Measurements from ENCODE around the gene CSTF1. TPM values are rescaled to one million over a fixed set of nuclear protein-coding genes. Genes with fewer than 3 reads are reported as not detected.

Gene CSTF1
- total RNA-seq, 4 donors from 2014 or later = 4.8 to 28.9 (median 14.3) TPM

GRCh38 chr20:56420940-56421688, 28.7 kb downstream of the CSTF1 start:
- H3K27me3 ChIP-seq = no peaks in the 10 kb centered on the region
- no peaks in the 10 kb centered on the region for H3K36me3 ChIP-seq
- no peak overlapping the region for H3K27ac ChIP-seq
- TF ChIP-seq POLR2A (IDR thresholded peaks at IDR 0.05) (no peak), CTCF (IDR thresholded peaks at IDR 0.05) (no peak)
- H3K9me3 ChIP-seq = no peaks in the 10 kb centered on the region
- H3K4me1 ChIP-seq = peaks cover 0 to 3% (median 0%) of the 10 kb centered on the region in 4 donors
- no peak for DNase-seq
- H3K4me3 ChIP-seq = no peak overlapping the region

DNA sequence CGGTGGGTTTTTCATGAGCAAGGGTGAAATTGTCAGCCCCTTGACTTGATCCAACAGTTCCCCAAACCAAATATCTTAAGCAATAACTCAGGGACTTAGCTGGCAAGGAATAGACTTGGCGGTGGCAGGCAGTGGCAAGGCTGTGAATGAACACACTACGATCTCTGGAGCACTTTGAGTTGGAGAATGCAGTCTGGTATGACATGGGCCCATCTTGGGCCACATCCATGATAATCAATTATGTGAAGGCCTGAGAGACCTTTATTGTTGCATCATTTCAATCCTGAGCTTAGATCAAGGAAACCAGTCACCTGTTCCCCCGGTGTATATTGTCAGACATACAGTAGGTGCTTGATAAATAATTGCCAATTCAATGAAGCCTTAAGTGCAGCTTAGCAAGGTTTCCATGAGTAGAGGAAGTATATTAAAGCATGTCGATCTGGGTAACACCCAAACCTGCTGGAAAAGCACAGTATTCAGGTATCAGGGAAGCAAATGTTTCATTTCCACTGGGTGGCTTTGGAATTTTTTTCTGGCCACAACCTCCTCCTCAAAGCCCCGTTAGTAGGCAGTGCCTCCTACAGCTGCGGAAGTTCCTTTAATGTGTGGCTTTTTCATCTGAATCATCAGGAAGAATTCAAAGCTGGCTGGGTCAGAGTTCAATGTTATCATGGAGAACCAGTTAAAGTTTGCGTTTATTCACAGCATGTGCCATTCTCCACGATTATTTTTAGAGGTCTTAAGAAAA, 29.8 kb downstream of the CSTF1 start:
- H3K27ac ChIP-seq = no peak overlapping the region
- no peaks in the 10 kb centered on the region for H3K9me3 ChIP-seq
- H3K36me3 ChIP-seq = no peaks in the 10 kb centered on the region
- TF ChIP-seq POLR2A (IDR thresholded peaks at IDR 0.05) = no peak
- TF ChIP-seq CTCF (IDR thresholded peaks at IDR 0.05) = no peak
- H3K4me1 ChIP-seq = peaks cover 0 to 3% (median 0%) of the 10 kb centered on the region in 4 donors
- H3K27me3 ChIP-seq = no peaks in the 10 kb centered on the region
- H3K4me3 ChIP-seq = no peak overlapping the region
- no peak for DNase-seq

DNA sequence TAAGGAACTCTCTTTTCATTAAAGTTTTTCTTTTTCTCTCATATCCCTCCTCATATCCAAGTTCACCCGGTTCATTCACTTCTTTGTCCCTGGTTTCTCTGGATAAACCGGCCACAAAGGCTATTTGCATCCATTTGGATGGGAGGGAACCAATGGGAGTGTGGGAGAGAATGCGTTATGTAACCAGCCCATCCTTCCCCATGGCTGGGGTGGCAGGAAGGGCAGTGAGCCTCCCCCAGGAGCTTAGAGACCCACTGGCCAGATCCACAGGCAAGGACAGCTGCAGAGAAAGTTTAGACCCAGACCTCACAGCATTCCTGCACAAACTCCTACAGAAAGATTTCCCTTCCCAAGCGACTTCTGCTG, 30.4 kb downstream of the CSTF1 start:
- Histone ChIP-seq H3K4me1 (no peaks in the 10 kb centered on the region), H3K9me3 (no peaks in the 10 kb centered on the region), H3K4me3 (no peak overlapping the region), H3K27me3 (no peaks in the 10 kb centered on the region), H3K27ac (no peak overlapping the region), H3K36me3 (no peaks in the 10 kb centered on the region)
- no peak for DNase-seq
- no peak for TF ChIP-seq POLR2A (IDR thresholded peaks at IDR 0.05)
- TF ChIP-seq CTCF (IDR thresholded peaks at IDR 0.05) = no peak

GRCh38 chr20:56423211-56423610, 30.8 kb downstream of the CSTF1 start:
- Histone ChIP-seq H3K9me3 (no peaks in the 10 kb centered on the region), H3K27me3 (no peaks in the 10 kb centered on the region), H3K36me3 (no peaks in the 10 kb centered on the region), H3K4me3 (no peak overlapping the region), H3K4me1 (no peaks in the 10 kb centered on the region), H3K27ac (no peak overlapping the region)
- TF ChIP-seq POLR2A (IDR thresholded peaks at IDR 0.05) (no peak), CTCF (IDR thresholded peaks at IDR 0.05) (no peak)
- DNase-seq = no peak

- no peaks in the 10 kb centered on the region for H3K36me3 ChIP-seq
- no peak overlapping the region for H3K27ac ChIP-seq
- peaks cover 0 to 3% (median 0%) of the 10 kb centered on the region in 4 donors for H3K4me1 ChIP-seq
- no peak for DNase-seq
- no peaks in the 10 kb centered on the region for H3K27me3 ChIP-seq
- H3K4me3 ChIP-seq = no peak overlapping the region
- no peaks in the 10 kb centered on the region for H3K9me3 ChIP-seq
- no peak for TF ChIP-seq POLR2A (IDR thresholded peaks at IDR 0.05)
- TF ChIP-seq CTCF (IDR thresholded peaks at IDR 0.05) = no peak
Observed at GRCh38 chr20:56423886-56424285, 31.4 kb downstream of the CSTF1 start.

Measured in Peyer's patch (tissue), 4 donors.